ENCODE measurements around the gene WDR89. TPM values are rescaled to one million over a fixed set of nuclear protein-coding genes. Genes with fewer than 3 reads are reported as not detected.

The WDR89 gene
- total and polyA plus RNA-seq, 2 experiments from 2014 or later: 21.5 to 31.8 TPM

GRCh38 chr14:63616015-63616414, 25.7 kb downstream of the WDR89 start (continued):
- TF ChIP-seq CTCF (conservative IDR thresholded peaks at IDR 0.05; ENCODE audit: low read depth in 2 of 2) (no peak), NANOG (IDR thresholded peaks at IDR 0.05; ENCODE audit: borderline replicate concordance) (no peak)

GRCh38 chr14:63614679-63615363, 26.9 kb downstream of the WDR89 start:
- Mint-ChIP-seq H3K27me3 (ENCODE audit: insufficient read depth, low read depth, poor library complexity) (peaks cover 3% of the 10 kb centered on the region), H3K4me3 (no peak overlapping the region), H3K36me3 (ENCODE audit: low read depth) (peaks cover 16% of the 10 kb centered on the region; the same call in 2 of the 3 replicates), H3K27ac (0 out of 2 replicates have a peak overlapping the region, but pooled peaks have one; percentile 27), H3K4me1 (peaks cover 4% of the 10 kb centered on the region), H3K9me3 (no peaks in the 10 kb centered on the region)
- no peak overlapping the region for H2AFZ ChIP-seq
- no peaks in the 10 kb centered on the region for H3K36me3 ChIP-seq (ENCODE audit: insufficient read depth)
- ATAC-seq (no peak), DNase-seq (ENCODE audit: low spot score) (no peak)
- no peak overlapping the region for H3K4me3 ChIP-seq
- H3K4me2 ChIP-seq: no peak overlapping the region
- H3K27ac ChIP-seq (ENCODE audit: low read depth): no peak overlapping the region
- no peaks in the 10 kb centered on the region for H3K27me3 ChIP-seq (ENCODE audit: insufficient read depth)
- TF ChIP-seq ETS1 (IDR thresholded peaks at IDR 0.05) (no peak), ZNF331 (CRISPR knock-in tag; IDR thresholded peaks at IDR 0.05; ENCODE audit: low read depth) (no peak), ZNF114 (CRISPR knock-in tag; IDR thresholded peaks at IDR 0.05) (no peak), EZH2phosphoT487 (IDR thresholded peaks at IDR 0.05; ENCODE audit: unreplicated experiment) (no peak), EZH2 (IDR thresholded peaks at IDR 0.05; ENCODE audit: low read depth, unreplicated experiment) (no peak), NANOG (IDR thresholded peaks at IDR 0.05; ENCODE audit: borderline replicate concordance) (no peak), POLR2AphosphoS5 (IDR thresholded peaks at IDR 0.05; ENCODE audit: low read depth) (no peak), STAT1 (IDR thresholded peaks at IDR 0.05; ENCODE audit: unreplicated experiment) (no peak), CTCF (conservative IDR thresholded peaks at IDR 0.05; ENCODE audit: low read depth in 2 of 2) (no peak), JUNB (IDR thresholded peaks at IDR 0.05; ENCODE audit: unreplicated experiment) (no peak), ZNF462 (CRISPR knock-in tag; IDR thresholded peaks at IDR 0.05) (no peak)
- no peaks in the 10 kb centered on the region for H3K4me1 ChIP-seq (ENCODE audit: insufficient read depth)
- peaks cover 25% of the 10 kb centered on the region for H4K20me1 ChIP-seq (replicated peaks; ENCODE audit: insufficient read depth)
- H3F3A ChIP-seq (replicated peaks; ENCODE audit: low read depth): no peaks in the 10 kb centered on the region
- H3K79me2 ChIP-seq (replicated peaks; ENCODE audit: insufficient read depth): peaks cover 99% of the 10 kb centered on the region
- H3K9me2 ChIP-seq (ENCODE audit: insufficient read depth): no peaks in the 10 kb centered on the region

Data from GM23338 (cell line).